Natural killer cell (primary cell): ENCODE results near the gene KRTAP10-11. TPM values are rescaled to one million over a fixed set of nuclear protein-coding genes. Genes with fewer than 3 reads are reported as not detected.

Source experiments
- ATAC-seq, 3 donors: fragments of 150-1000 bp in 2 of 3; fragments of 200-7000 bp in 1 of 3; cut with Tn5 transposase; 1 replicate in 1 of 3; 2 replicates in 2 of 3; pipeline ENCODE4 v1.10.0; 2021; ENCODE audit warnings: mild to moderate bottlenecking in 2 of 3, moderate library complexity in 2 of 3
- DNase-seq, 2 donors: peaks; one replicate each; pipeline versions ENCODE4 v3.0.0 to v3.0.0-alpha.2; 2013 to 2021; ENCODE audit warnings: mixed read lengths in 1 of 2
- H3K27ac ChIP-seq: one replicate; pipeline ENCODE4 v1.5.1; 2013; ENCODE audit warnings: mild to moderate bottlenecking, low read length
- H3K27me3 ChIP-seq: one replicate; pipeline ENCODE4 v1.6.1; 2013; ENCODE audit warnings: low read length; ENCODE audit not compliant: control insufficient read depth, insufficient read depth
- H3K36me3 ChIP-seq: one replicate; pipeline ENCODE4 v1.6.1; 2013; ENCODE audit warnings: low read length; ENCODE audit not compliant: control insufficient read depth, insufficient read depth
- H3K4me1 ChIP-seq: one replicate; pipeline ENCODE4 v1.6.1; 2013; ENCODE audit warnings: low read length; ENCODE audit not compliant: control insufficient read depth, insufficient read depth
- H3K4me3 ChIP-seq: one replicate; pipeline ENCODE4 v1.5.1; 2013; ENCODE audit warnings: low read length
- H3K9me3 ChIP-seq: one replicate; pipeline ENCODE4 v1.6.1; 2013; ENCODE audit warnings: low read length; ENCODE audit not compliant: control insufficient read depth, insufficient read depth
- H3K27ac Mint-ChIP-seq, 2 donors: one replicate each; pipeline ENCODE4 v1.8.0; 2022; ENCODE audit warnings: mild to moderate bottlenecking in 2 of 2, mixed read lengths in 2 of 2, moderate library complexity in 1 of 2
- H3K27me3 Mint-ChIP-seq, 2 donors: one replicate each; pipeline ENCODE4 v1.8.0; 2022; ENCODE audit warnings: low read depth in 2 of 2, mixed read lengths in 2 of 2
- H3K36me3 Mint-ChIP-seq: one replicate; pipeline ENCODE4 v1.8.0; 2022; ENCODE audit warnings: mixed read lengths
- H3K4me1 Mint-ChIP-seq, 2 donors: one replicate each; pipeline ENCODE4 v1.8.0; 2022; ENCODE audit warnings: mixed read lengths in 2 of 2
- H3K4me3 Mint-ChIP-seq: one replicate; pipeline ENCODE4 v1.8.0; 2022; ENCODE audit warnings: mild to moderate bottlenecking, moderate library complexity, mixed read lengths
- H3K9me3 Mint-ChIP-seq, 2 donors: one replicate each; pipeline ENCODE4 v1.8.0; 2022; ENCODE audit warnings: mixed read lengths in 2 of 2
- WGBS: methylation state at CpG from one replicate; pipeline ENCODE4 v1.1.7; 2013; ENCODE audit warnings: missing lambda C conversion rate; ENCODE audit not compliant: insufficient coverage; 5-methylcytosine and 5-hydroxymethylcytosine counted together
- intact Hi-C: fragments of 100-400 bp; cut with micrococcal nuclease; formaldehyde crosslinking; loops from one replicate; pipeline ENCODE4 v1.14.2; 2022
- total RNA-seq, 4 donors: library from RNA; stranded (reverse); fragments of 120-200 nt in 1 of 4; gene quantifications; one replicate each; pipeline versions ENCODE4 v1.2.3 to v1.2.4, GENCODE V29; 2013 to 2022
- TF ChIP-seq, protein P1 (sequence below): fragments of 200-600 bp; IDR thresholded peaks from one replicate; pipeline ENCODE4 v1.8.0; 2022; ENCODE audit warnings: antibody characterized with exemption

Gene KRTAP10-11
- total RNA-seq, 3 donors from 2014 or later (not counting 1 experiment from before 2014, with no cell fraction given): not detected

DNA sequence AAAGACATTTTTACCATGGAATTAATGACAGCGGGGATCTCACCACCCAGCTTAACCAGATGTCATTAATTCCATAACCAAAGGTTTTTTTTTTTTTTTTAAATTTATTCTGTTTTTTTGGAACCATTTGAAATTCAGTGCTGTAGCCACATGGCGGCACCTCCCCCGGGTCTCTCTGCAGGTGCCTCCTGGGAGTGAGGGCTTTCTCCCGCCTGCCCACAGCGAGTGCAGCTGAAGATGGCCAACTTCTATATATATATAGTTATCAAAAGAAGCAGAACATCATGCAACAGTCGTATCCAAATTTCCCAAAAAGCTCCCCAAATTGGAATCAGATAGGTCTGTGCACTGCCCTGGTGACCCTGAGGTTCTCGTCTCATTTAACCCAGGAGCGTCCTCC lies 30.7 kb upstream of the KRTAP10-11 start:
- Mint-ChIP-seq H3K36me3 (peaks cover 17% of the 10 kb centered on the region), H3K4me3 (no peak overlapping the region), H3K9me3 (peaks cover 2 to 18% of the 10 kb centered on the region in 2 donors), H3K27ac (no peak overlapping the region), H3K27me3 (peaks cover 0 to 2% of the 10 kb centered on the region in 2 donors), H3K4me1 (peaks cover 25 to 44% of the 10 kb centered on the region in 2 donors)
- Histone ChIP-seq H3K27ac (no peak overlapping the region), H3K4me3 (no peak overlapping the region), H3K36me3 (no peaks in the 10 kb centered on the region), H3K27me3 (no peaks in the 10 kb centered on the region), H3K9me3 (peaks cover 19% of the 10 kb centered on the region), H3K4me1 (peaks cover 31% of the 10 kb centered on the region)
- ATAC-seq (no peak), DNase-seq (no peak)
- TF ChIP-seq, protein P1, sequence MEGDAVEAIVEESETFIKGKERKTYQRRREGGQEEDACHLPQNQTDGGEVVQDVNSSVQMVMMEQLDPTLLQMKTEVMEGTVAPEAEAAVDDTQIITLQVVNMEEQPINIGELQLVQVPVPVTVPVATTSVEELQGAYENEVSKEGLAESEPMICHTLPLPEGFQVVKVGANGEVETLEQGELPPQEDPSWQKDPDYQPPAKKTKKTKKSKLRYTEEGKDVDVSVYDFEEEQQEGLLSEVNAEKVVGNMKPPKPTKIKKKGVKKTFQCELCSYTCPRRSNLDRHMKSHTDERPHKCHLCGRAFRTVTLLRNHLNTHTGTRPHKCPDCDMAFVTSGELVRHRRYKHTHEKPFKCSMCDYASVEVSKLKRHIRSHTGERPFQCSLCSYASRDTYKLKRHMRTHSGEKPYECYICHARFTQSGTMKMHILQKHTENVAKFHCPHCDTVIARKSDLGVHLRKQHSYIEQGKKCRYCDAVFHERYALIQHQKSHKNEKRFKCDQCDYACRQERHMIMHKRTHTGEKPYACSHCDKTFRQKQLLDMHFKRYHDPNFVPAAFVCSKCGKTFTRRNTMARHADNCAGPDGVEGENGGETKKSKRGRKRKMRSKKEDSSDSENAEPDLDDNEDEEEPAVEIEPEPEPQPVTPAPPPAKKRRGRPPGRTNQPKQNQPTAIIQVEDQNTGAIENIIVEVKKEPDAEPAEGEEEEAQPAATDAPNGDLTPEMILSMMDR: no peak
- WGBS: 88% methylated on average over 5 of the region's 8 CpGs
- intact Hi-C loops: no loop called here

DNA sequence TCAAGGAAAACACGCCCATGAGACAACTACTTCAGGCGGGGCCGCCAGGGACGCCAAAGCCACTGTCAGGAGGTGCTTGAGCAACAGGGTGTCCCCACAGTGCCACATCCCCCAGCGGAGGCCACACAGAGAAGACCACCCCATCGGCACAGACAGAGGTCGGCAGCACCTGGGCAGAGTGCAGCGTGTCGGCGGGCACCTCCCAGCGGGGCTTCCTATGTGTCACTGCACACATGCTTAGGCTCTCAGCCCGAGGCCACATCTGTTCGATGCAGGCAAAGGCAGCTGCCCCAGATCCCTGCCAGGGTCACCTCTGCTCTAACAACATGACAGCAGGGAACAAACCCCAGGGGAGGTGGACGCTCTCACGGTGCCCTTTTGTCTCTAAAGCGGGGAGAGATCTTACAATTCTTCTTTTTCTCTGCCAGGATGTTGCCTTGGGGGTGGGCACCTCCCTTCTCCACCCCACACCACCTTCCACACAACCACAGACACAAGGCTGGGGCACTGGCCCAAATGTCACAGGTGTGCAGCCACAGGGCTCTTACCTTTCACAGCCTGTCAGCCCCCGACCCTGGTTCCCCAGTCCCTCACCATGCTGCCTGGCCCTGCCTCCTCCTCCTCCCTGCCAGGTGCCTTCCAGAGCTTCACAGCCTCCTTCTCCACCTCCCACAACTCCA lies 30.2 kb upstream of the KRTAP10-11 start:
- Mint-ChIP-seq H3K27me3 (peaks cover 0 to 2% of the 10 kb centered on the region in 2 donors), H3K27ac (peak overlapping the region in 1 of 2 donors; percentile 95), H3K36me3 (peaks cover 22% of the 10 kb centered on the region), H3K4me3 (no peak overlapping the region), H3K4me1 (peaks cover 29 to 47% of the 10 kb centered on the region in 2 donors), H3K9me3 (peaks cover 5 to 21% of the 10 kb centered on the region in 2 donors)
- TF ChIP-seq, protein P1: no peak
- H3K4me1 ChIP-seq: peaks cover 31% of the 10 kb centered on the region
- no peaks in the 10 kb centered on the region for H3K36me3 ChIP-seq
- whole genome bisulfite sequencing: 89% methylated on average over 17 of the region's 17 CpGs
- H3K27ac ChIP-seq: no peak overlapping the region
- H3K27me3 ChIP-seq: no peaks in the 10 kb centered on the region
- ATAC-seq: no peak
- H3K4me3 ChIP-seq: no peak overlapping the region
- H3K9me3 ChIP-seq: peaks cover 14% of the 10 kb centered on the region
- intact Hi-C loops: no loop called here
- DNase-seq: no peak

DNA sequence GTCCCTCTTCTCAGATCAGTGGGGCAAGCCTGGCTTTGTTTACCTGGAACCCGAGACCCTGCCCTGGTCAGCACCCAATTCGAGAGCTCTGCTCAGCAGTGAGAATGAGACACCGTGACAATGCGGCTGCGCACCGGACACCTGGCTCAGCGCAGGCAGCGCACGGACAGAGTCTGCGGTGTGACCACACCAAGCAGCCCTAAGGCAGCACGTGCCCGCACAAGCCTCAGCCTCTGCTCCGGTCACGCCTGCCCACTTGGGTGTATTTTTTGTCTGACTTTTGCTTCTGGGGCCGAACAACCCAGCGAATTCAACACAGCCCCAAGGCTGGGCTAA lies 29.7 kb upstream of the KRTAP10-11 start:
- 90% methylated on average over 16 of the region's 16 CpGs for WGBS
- peak overlapping the region in 1 of 2 donors; percentile 95 for H3K27ac Mint-ChIP-seq

More for the DNA sequence above, 29.7 kb upstream of the KRTAP10-11 start:
- peaks cover 31% of the 10 kb centered on the region for H3K4me1 ChIP-seq
- DNase-seq: no peak
- TF ChIP-seq, protein P1: no peak
- H3K27me3 Mint-ChIP-seq: peaks cover 0 to 2% of the 10 kb centered on the region in 2 donors
- peaks cover 22% of the 10 kb centered on the region for H3K36me3 Mint-ChIP-seq
- H3K9me3 Mint-ChIP-seq: peaks cover 5 to 18% of the 10 kb centered on the region in 2 donors
- no peaks in the 10 kb centered on the region for H3K27me3 ChIP-seq
- H3K9me3 ChIP-seq: peaks cover 9% of the 10 kb centered on the region
- intact Hi-C loops: no loop called here
- no peak overlapping the region for H3K27ac ChIP-seq
- no peaks in the 10 kb centered on the region for H3K36me3 ChIP-seq
- peaks cover 29 to 47% of the 10 kb centered on the region in 2 donors for H3K4me1 Mint-ChIP-seq
- H3K4me3 ChIP-seq: no peak overlapping the region
- no peak overlapping the region for H3K4me3 Mint-ChIP-seq
- no peak for ATAC-seq
